Epithelial cell of prostate (primary cell): ENCODE measurements around the gene PACC1.
A peak's percentile ranks its signal among the peaks of the same experiment; 100 is the strongest.

Experiments used
- DNase-seq: peaks from one replicate; pipeline ENCODE4 v3.0.0-alpha.2; 2011; ENCODE audit warnings: low read depth, low spot score
- H3K27ac ChIP-seq: fragments of 450-650 bp; 2 replicates; pipeline ENCODE4 v1.5.1; 2017; ENCODE audit warnings: mild to moderate bottlenecking

The PACC1 gene

DNA sequence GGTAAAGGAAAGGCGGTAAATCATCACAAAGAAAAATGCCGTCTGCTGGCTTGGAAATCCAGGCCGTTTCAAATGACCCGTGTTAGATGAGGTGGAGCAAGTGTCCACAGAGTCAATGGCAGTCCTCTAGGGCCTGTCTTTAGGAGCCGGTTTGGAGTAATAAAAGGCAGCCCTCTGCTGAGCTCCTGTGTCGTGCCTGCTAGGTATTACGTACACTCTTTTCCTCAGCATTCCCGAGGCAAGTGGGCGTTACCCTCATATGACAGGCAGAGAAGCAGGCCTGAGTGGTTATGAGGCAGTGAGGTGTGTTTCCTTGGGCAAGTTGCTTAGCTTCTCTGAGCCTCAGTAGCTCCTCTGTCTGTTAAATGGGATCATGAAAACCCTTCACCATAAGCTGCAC lies 25.7 kb upstream of the PACC1 start:
- H3K27ac ChIP-seq = no peak overlapping the region

GRCh38 chr1:212438831-212439237 lies 24.1 kb upstream of the PACC1 start:
- no peak overlapping the region for H3K27ac ChIP-seq
- no peak for DNase-seq

More for the DNA sequence above, 25.7 kb upstream of the PACC1 start:
- no peak for DNase-seq

GRCh38 chr1:212437179-212437798 lies 22.6 kb upstream of the PACC1 start:
- H3K27ac ChIP-seq = no peak overlapping the region
- no peak for DNase-seq

GRCh38 chr1:212434992-212435391 lies 20.3 kb upstream of the PACC1 start:
- H3K27ac ChIP-seq = no peak overlapping the region
- no peak for DNase-seq

- H3K27ac ChIP-seq = no peak overlapping the region
- no peak for DNase-seq
Measured at GRCh38 chr1:212433577-212434462, 19.1 kb upstream of the PACC1 start.

DNA sequence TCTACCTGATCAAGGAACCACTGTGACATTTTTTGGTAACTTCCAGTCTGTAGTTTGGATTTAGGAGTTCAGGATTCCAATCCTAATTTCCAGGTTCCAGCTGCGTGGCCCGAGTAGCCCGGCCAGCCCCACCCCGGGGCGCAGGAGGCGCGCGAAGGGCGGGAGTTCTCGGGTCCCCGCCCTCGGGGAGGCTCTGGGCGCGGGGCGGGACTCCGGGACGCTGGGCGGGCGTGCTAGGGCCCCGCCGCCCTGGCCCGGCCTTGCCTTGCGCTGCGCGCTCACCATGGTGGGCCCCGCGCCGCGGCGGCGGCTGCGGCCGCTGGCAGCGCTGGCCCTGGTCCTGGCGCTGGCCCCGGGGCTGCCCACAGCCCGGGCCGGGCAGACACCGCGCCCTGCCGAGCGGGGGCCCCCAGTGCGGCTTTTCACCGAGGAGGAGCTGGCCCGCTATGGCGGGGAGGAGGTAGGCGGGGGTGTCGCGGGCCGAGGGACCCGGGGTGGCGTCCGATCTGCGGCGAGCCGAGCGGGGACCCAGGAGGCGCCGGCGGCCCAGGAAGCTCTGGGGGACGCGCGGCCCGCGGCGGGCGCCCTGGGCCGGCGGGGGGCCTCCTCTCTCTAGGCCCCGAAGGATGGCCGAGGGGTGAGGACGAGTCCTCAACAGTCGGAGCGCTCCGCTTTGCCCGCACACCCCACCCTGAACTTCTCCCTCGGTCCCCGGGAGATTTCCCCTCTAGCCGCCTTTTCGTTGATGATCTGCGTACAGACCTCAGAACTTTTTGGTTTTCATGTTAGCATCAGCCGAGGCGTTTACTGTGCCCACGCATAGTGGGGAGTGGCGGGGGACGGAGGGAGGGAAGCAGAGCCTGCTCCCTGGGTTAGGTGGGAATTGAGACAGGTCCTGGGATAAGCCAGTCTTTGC lies 18.2 kb upstream of the PACC1 start, which contains the start of gene NENF:
TSS of gene NENF (plus strand) at position 260 of the 916 bp plus-strand sequence. CDS start at position 284, 24 bp downstream.
- peak; percentile 12 for DNase-seq
- no peak within 1 kb of the TSS for H3K27ac ChIP-seq

GRCh38 chr1:212432272-212432660 lies 17.6 kb upstream of the PACC1 start:
- no peak for DNase-seq
- H3K27ac ChIP-seq = no peak overlapping the region

DNA sequence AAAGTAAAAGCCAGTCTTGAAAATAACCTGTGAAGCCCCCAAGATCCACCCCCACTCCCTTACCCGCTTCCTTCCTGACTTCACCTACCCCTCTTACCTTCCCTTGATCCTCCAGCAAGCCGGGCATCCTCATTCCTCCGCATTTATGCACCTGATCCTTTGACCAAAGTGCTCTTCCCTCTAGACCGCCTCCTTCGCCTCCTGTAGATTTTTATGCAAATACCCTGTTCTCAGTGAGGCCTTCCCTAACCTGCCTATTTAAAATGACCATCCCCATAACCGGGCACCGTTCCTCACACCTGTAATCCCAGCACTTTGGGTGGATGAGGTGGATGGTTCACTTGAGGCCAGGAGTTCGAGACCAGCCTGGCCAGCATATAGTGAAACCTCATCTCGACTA lies 17.0 kb upstream of the PACC1 start:
- no peak for DNase-seq
- H3K27ac ChIP-seq = no peak overlapping the region

DNA sequence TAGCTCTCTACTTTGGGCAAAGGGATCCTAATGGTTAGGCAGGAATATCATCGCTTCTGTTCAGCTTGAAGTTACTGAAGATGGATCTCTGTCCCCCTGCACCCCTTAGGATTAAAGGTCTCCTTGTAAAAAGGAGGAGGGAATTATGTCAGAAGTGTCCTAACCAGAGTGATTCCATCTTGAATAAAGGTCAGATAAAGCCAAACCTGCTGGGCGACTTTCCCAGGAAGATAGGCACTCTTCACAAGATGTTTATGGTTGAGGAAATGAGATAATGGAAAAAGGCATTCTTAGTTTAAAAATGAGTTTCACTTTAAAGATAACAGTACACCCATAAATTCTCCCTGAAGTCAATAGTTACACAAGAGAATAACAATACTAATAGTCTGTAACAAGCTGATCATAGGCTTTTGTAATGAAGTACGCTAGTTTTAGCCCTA lies 16.3 kb upstream of the PACC1 start:
- no peak for DNase-seq
- H3K27ac ChIP-seq = no peak overlapping the region

DNA sequence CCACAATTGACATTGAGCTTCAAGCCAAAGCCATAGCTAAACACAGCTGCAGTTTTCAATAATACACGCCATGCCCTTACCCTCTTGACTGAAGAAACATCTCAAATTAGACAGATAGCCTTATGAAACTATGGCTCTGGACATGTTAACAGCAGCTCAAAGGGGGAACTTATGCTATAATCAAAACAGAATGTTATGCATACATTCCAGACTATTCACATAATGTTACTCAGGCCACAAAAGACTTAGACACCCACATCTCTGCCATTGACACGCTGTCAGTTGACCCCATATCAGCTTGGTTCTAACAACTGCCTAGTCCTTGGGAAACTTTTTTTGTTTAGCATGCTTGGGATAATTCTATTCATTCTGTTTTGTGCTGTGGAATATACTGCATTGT lies 15.7 kb upstream of the PACC1 start:
- no peak overlapping the region for H3K27ac ChIP-seq

GRCh38 chr1:212428496-212428895 lies 13.8 kb upstream of the PACC1 start:
- no peak for DNase-seq
- no peak overlapping the region for H3K27ac ChIP-seq

More for the DNA sequence above, 15.7 kb upstream of the PACC1 start:
- DNase-seq = no peak

GRCh38 chr1:212423879-212424278 lies 9.2 kb upstream of the PACC1 start:
- no peak for DNase-seq
- H3K27ac ChIP-seq = no peak overlapping the region

DNA sequence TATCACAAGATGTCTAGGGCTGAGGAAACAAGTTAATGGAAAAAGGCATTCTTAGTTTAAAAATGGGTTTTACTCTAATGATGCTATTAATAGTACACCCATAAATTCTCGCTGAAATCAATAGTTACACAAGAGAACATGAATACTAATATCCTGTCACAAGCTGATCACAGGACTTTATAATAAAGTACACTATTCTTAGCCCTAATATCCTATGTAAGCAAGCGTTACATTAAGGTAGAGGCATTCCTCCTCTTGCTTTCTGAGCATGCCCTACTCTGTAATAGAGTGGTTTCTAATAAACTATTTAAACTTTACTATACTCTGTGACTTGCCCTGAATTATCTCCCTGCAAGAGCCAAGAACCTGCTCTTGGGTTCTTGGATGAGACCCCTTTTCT lies 6.5 kb upstream of the PACC1 start:
- no peak for DNase-seq
- no peak overlapping the region for H3K27ac ChIP-seq

- no peak overlapping the region for H3K27ac ChIP-seq
- DNase-seq = no peak
Measured at GRCh38 chr1:212415107-212415841, 588 bp upstream of the PACC1 start.

DNA sequence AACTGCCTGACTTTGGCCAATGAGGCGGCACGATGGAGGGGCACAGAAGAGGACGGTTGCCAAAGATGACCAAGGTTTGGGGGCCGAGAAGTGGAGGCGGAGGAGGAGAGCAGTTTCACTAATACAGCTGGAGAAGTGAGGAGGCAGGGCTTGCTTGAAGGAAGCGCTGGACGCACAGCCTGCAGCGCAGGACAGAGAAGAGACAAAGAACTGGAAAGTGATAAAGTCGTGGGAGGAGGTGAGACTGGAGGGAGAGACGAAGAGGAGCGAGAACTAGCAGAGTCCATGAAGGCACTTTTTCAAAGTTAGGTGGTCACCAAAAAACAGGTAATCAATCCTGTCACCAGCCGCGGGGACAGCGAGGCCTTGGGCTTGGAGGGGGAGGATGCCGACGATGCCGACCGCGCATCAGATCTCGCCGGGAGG lies 771 bp downstream of the PACC1 start:
- no peak overlapping the region for H3K27ac ChIP-seq
- no peak for DNase-seq

DNA sequence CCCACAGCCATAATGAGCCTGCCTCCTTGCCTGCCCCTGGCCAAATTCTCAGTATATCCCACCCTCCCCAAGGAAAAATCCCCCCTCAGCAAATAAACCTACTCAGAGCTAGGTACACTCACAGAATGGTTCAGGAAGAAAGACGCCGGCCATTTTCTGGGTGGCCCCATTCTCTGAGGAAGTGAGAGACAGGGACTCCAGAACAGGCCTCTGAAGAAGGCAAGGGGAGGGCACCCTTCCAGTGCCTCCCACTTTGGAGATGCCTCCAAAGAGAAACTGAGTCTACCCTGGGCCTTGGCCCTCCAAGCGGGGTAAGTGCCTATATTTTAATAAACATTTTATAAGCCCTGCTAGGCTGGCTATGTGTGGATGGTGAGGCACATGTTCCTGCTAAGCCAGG lies 2.3 kb downstream of the PACC1 start:
- H3K27ac ChIP-seq = no peak overlapping the region
- no peak for DNase-seq

- no peak overlapping the region for H3K27ac ChIP-seq
- DNase-seq = no peak
Measured at GRCh38 chr1:212410231-212410820, 4.4 kb downstream of the PACC1 start.

DNA sequence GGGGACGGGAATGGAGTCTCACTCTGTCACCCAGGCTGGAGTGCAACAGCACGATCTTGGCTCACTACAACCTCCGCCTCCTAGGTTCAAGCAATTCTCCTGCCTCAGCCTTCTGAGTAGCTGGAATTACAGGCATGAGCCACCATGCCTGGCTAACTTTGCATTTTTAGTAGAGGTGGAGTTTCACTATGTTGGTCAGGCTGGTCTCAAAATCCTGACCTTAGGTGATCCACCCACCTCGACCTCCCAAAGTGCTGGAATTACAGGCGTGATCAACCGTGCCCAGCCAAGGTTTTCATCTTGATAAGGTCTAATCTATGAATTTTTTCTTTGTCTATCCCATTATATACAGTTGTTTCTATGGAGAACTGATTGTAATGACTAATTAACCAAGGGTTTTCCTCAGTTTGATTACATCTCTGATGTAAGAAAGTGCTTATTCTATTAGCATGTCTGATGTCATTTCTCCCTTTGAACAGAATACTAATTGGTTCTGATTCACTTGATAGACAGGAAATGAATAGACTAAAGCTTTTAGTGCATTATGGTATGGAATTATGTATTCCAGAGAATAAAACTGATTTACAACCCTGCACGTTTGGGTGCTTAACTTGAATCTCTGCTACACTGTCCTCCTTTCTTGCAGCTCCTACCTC lies 11.9 kb downstream of the PACC1 start:
- DNase-seq = no peak
- H3K27ac ChIP-seq = peak overlapping the region; percentile 99
